CD14-positive monocyte (primary cell): ENCODE results near the gene LILRB3. TPM values are rescaled to one million over a fixed set of nuclear protein-coding genes. Genes with fewer than 3 reads are reported as not detected.

Experiments used
- DNase-seq, 3 donors: peaks; one replicate each; pipeline ENCODE4 v3.0.0-alpha.2; 2011 to 2022
- H2AFZ ChIP-seq: 2 replicates; pipeline ENCODE4 v1.6.0; 2012; ENCODE audit warnings: mild to moderate bottlenecking, low read depth, low read length, inconsistent platforms; ENCODE audit not compliant: insufficient read depth, poor library complexity, severe bottlenecking
- H3K27ac ChIP-seq, 2 donors: 1 replicate in 1 of 2; 2 replicates in 1 of 2; pipeline ENCODE4 v1.5.1; 2012 to 2013; ENCODE audit warnings: low read length in 2 of 2, control low read depth in 1 of 2, inconsistent platforms in 1 of 2, low read depth in 1 of 2, mild to moderate bottlenecking in 1 of 2
- H3K27me3 ChIP-seq, 2 donors: one replicate each; pipeline versions ENCODE4 v1.6.0 to v1.6.1; 2011 to 2013; ENCODE audit warnings: low read length in 2 of 2; ENCODE audit not compliant: control insufficient read depth in 2 of 2, insufficient read depth in 2 of 2
- H3K36me3 ChIP-seq, 2 donors: replicated peaks in 1 of 2; 1 replicate in 1 of 2; 2 replicates in 1 of 2; pipeline versions ENCODE4 v1.5.1 to v1.6.1; 2012 to 2013; ENCODE audit warnings: low read length in 2 of 2, control low read depth in 1 of 2, inconsistent platforms in 1 of 2, mild to moderate bottlenecking in 1 of 2; ENCODE audit not compliant: insufficient read depth in 2 of 2, control insufficient read depth in 1 of 2
- H3K4me1 ChIP-seq, 2 donors: 1 replicate in 1 of 2; 2 replicates in 1 of 2; pipeline versions ENCODE4 v1.5.1 to v1.6.1; 2012 to 2013; ENCODE audit warnings: low read length in 2 of 2, control low read depth in 1 of 2, inconsistent platforms in 1 of 2, mild to moderate bottlenecking in 1 of 2, moderate library complexity in 1 of 2; ENCODE audit not compliant: insufficient read depth in 2 of 2, control insufficient read depth in 1 of 2
- H3K4me2 ChIP-seq: replicated peaks from 2 replicates; pipeline ENCODE3; 2012; ENCODE audit warnings: low read length, moderate library complexity, mild to moderate bottlenecking; ENCODE audit not compliant: poor library complexity, severe bottlenecking; ENCODE audit errors: extremely low read depth
- H3K4me3 ChIP-seq, 3 experiments: fragments of 200-600 bp in 1 of 3; sonication (generic) in 1 of 3; replicated peaks in 1 of 3; 1 replicate in 2 of 3; 2 replicates in 1 of 3; pipeline ENCODE4 v1.5.1; 2011 to 2013; ENCODE audit warnings: low read length in 3 of 3, mild to moderate bottlenecking in 3 of 3, control low read depth in 2 of 3, low read depth in 2 of 3, inconsistent platforms in 1 of 3, moderate library complexity in 1 of 3
- H3K79me2 ChIP-seq: 2 replicates; pipeline ENCODE4 v1.6.0; 2012; ENCODE audit warnings: mild to moderate bottlenecking, control low read depth, inconsistent platforms, low read length, moderate library complexity; ENCODE audit not compliant: insufficient read depth
- H3K9ac ChIP-seq: 2 replicates; pipeline ENCODE4 v1.6.0; 2017; ENCODE audit warnings: low read length, mild to moderate bottlenecking; ENCODE audit not compliant: insufficient read depth, poor library complexity, severe bottlenecking
- H3K9me3 ChIP-seq, 2 donors: replicated peaks in 1 of 2; 1 replicate in 1 of 2; 2 replicates in 1 of 2; pipeline versions ENCODE4 v1.5.1 to v1.6.1; 2012 to 2013; ENCODE audit warnings: low read length in 2 of 2, control low read depth in 1 of 2; ENCODE audit not compliant: control insufficient read depth in 1 of 2, insufficient read depth in 1 of 2
- H4K20me1 ChIP-seq: 2 replicates; pipeline ENCODE4 v1.6.0; 2012; ENCODE audit warnings: mild to moderate bottlenecking, low read length, control low read depth, moderate library complexity; ENCODE audit not compliant: insufficient read depth
- H3K27ac Mint-ChIP-seq, 7 donors: one replicate each; pipeline ENCODE4 v1.8.0; 2020; ENCODE audit warnings: mild to moderate bottlenecking in 7 of 7, mixed read lengths in 7 of 7, moderate library complexity in 6 of 7, inconsistent platforms in 2 of 7
- H3K27me3 Mint-ChIP-seq, 3 donors: one replicate each; pipeline ENCODE4 v1.8.0; 2021 to 2022; ENCODE audit warnings: low read depth in 3 of 3, mild to moderate bottlenecking in 3 of 3, mixed read lengths in 3 of 3, moderate library complexity in 3 of 3, inconsistent platforms in 1 of 3
- H3K36me3 Mint-ChIP-seq, 2 donors: one replicate each; pipeline ENCODE4 v1.8.0; 2020; ENCODE audit warnings: mixed read lengths in 2 of 2, inconsistent platforms in 1 of 2, mild to moderate bottlenecking in 1 of 2
- H3K4me1 Mint-ChIP-seq: one replicate; pipeline ENCODE4 v1.8.0; 2020; ENCODE audit warnings: mild to moderate bottlenecking, mixed read lengths
- H3K4me3 Mint-ChIP-seq, 2 donors: one replicate each; pipeline ENCODE4 v1.8.0; 2020; ENCODE audit warnings: mild to moderate bottlenecking in 2 of 2, mixed read lengths in 2 of 2, moderate library complexity in 1 of 2
- H3K9me3 Mint-ChIP-seq, 7 donors: one replicate each; pipeline ENCODE4 v1.8.0; 2020 to 2022; ENCODE audit warnings: mixed read lengths in 7 of 7, mild to moderate bottlenecking in 6 of 7, moderate library complexity in 6 of 7, inconsistent platforms in 2 of 7
- CTCF ChIP-seq: fragments of 200-600 bp; IDR thresholded peaks from one replicate; pipeline ENCODE4 v1.8.0; 2022; ENCODE audit warnings: antibody characterized with exemption, mild to moderate bottlenecking
- WGBS: methylation state at CpG from one replicate; pipeline ENCODE4 v1.1.5; 2013; ENCODE audit warnings: missing lambda C conversion rate; ENCODE audit not compliant: insufficient coverage; 5-methylcytosine and 5-hydroxymethylcytosine counted together
- intact Hi-C, 2 donors: fragments of 100-400 bp; cut with micrococcal nuclease; formaldehyde crosslinking; loops; one replicate each; pipeline versions ENCODE4 v1.15.0 to v1.15.1; 2023
- polyA plus RNA-seq, 3 donors: library from polyadenylated mRNA; depleted of rRNA in 1 of 3; unstranded in 2 of 3; stranded (reverse) in 1 of 3; fragments of 300-500 nt in 2 of 3; fragments of >200 nt in 1 of 3; fragmentation: Illumina TruSeq in 2 of 3; gene quantifications; 1 replicate in 2 of 3; 2 replicates in 1 of 3; pipeline ENCODE4 v1.2.3, GENCODE V29; 2012 to 2021

Gene LILRB3
- polyA plus RNA-seq, 3 donors: 62.9 to 455 (median 104) TPM

- WGBS: 80% methylated on average over 4 of the region's 4 CpGs
- H3K36me3 ChIP-seq: peaks cover 64 to 65% of the 10 kb centered on the region in 2 donors
- peak overlapping the region; percentile 2 to 99 (median 26) for H3K4me3 ChIP-seq
- peaks cover 0 to 5% (median 0%) of the 10 kb centered on the region in 3 donors for H3K27me3 Mint-ChIP-seq
- peak overlapping the region; percentile 99 for H3K4me2 ChIP-seq
- peaks cover 0 to 4% (median 0%) of the 10 kb centered on the region in 7 donors for H3K9me3 Mint-ChIP-seq
- TF ChIP-seq CTCF: no peak
- peak overlapping the region; percentile 97 to 100 for H3K27ac ChIP-seq
- intact Hi-C loops: loop anchor here (5.0 kb wide), 2 partner anchors 38 to 167 kb away; no protein-coding TSS in a partner anchor
- H2AFZ ChIP-seq: no peak overlapping the region
- peak overlapping the region; percentile 100 for H3K4me3 Mint-ChIP-seq
- H3K4me1 Mint-ChIP-seq: peaks cover 76% of the 10 kb centered on the region
- peak overlapping the region; percentile 31 for H3K9ac ChIP-seq
- H3K4me1 ChIP-seq: peaks cover 86 to 88% of the 10 kb centered on the region in 2 donors
- DNase-seq: no peak
- peak overlapping the region; percentile 91 to 100 (median 100) for H3K27ac Mint-ChIP-seq
- peaks cover 86% of the 10 kb centered on the region for H3K79me2 ChIP-seq
- H3K27me3 ChIP-seq: no peaks in the 10 kb centered on the region
- H4K20me1 ChIP-seq: peaks cover 58% of the 10 kb centered on the region
- peaks cover 75 to 78% of the 10 kb centered on the region in 2 donors for H3K36me3 Mint-ChIP-seq
- H3K9me3 ChIP-seq: no peaks in the 10 kb centered on the region
Observed at GRCh38 chr19:54204767-54205468, 17.9 kb downstream of the LILRB3 start.

GRCh38 chr19:54203151-54203611, 19.6 kb downstream of the LILRB3 start:
- Histone ChIP-seq H3K4me2 (peak overlapping the region; percentile 99), H3K36me3 (peaks cover 64 to 65% of the 10 kb centered on the region in 2 donors), H2AFZ (no peak overlapping the region), H3K79me2 (peaks cover 73% of the 10 kb centered on the region), H3K4me3 (peak overlapping the region; percentile 83 to 99 (median 91)), H3K27me3 (no peaks in the 10 kb centered on the region), H3K4me1 (peaks cover 72 to 74% of the 10 kb centered on the region in 2 donors), H3K9ac (peak overlapping the region; percentile 85), H3K9me3 (no peaks in the 10 kb centered on the region), H4K20me1 (peaks cover 58% of the 10 kb centered on the region), H3K27ac (peak overlapping the region; percentile 57 to 97)
- 82% methylated on average over 8 of the region's 9 CpGs for WGBS
- intact Hi-C loops: loop anchor here in 1 of 2 donors (5.0 kb wide), 1 partner anchor 36 kb away; no protein-coding TSS in a partner anchor
- Mint-ChIP-seq H3K4me1 (peaks cover 64% of the 10 kb centered on the region), H3K36me3 (peaks cover 76 to 78% of the 10 kb centered on the region in 2 donors), H3K4me3 (peak overlapping the region; percentile 100), H3K9me3 (peaks cover 0 to 4% (median 0%) of the 10 kb centered on the region in 7 donors), H3K27me3 (no peaks in the 10 kb centered on the region), H3K27ac (peak overlapping the region; percentile 91 to 100 (median 100))
- DNase-seq: no peak
- no peak for TF ChIP-seq CTCF
